ENCODE results near the gene THSD4.

- TF ChIP-seq, protein P1, sequence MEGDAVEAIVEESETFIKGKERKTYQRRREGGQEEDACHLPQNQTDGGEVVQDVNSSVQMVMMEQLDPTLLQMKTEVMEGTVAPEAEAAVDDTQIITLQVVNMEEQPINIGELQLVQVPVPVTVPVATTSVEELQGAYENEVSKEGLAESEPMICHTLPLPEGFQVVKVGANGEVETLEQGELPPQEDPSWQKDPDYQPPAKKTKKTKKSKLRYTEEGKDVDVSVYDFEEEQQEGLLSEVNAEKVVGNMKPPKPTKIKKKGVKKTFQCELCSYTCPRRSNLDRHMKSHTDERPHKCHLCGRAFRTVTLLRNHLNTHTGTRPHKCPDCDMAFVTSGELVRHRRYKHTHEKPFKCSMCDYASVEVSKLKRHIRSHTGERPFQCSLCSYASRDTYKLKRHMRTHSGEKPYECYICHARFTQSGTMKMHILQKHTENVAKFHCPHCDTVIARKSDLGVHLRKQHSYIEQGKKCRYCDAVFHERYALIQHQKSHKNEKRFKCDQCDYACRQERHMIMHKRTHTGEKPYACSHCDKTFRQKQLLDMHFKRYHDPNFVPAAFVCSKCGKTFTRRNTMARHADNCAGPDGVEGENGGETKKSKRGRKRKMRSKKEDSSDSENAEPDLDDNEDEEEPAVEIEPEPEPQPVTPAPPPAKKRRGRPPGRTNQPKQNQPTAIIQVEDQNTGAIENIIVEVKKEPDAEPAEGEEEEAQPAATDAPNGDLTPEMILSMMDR (IDR thresholded peaks at IDR 0.05): no peak
- no peak for TF ChIP-seq POLR2A (IDR thresholded peaks at IDR 0.05)
Observed at GRCh38 chr15:71810256-71811035, 695.2 kb downstream of the THSD4 start, which contains the start of gene NR2E3.
